ENCODE results near the gene CFAP410. TPM values are rescaled to one million over a fixed set of nuclear protein-coding genes. Genes with fewer than 3 reads are reported as not detected.

Gene CFAP410
- total and polyA plus RNA-seq, 2 of the 8 experiments (the other 6 are each of a cell fraction or from before 2014, with no cell fraction given): 10.6 to 12.0 TPM

DNA sequence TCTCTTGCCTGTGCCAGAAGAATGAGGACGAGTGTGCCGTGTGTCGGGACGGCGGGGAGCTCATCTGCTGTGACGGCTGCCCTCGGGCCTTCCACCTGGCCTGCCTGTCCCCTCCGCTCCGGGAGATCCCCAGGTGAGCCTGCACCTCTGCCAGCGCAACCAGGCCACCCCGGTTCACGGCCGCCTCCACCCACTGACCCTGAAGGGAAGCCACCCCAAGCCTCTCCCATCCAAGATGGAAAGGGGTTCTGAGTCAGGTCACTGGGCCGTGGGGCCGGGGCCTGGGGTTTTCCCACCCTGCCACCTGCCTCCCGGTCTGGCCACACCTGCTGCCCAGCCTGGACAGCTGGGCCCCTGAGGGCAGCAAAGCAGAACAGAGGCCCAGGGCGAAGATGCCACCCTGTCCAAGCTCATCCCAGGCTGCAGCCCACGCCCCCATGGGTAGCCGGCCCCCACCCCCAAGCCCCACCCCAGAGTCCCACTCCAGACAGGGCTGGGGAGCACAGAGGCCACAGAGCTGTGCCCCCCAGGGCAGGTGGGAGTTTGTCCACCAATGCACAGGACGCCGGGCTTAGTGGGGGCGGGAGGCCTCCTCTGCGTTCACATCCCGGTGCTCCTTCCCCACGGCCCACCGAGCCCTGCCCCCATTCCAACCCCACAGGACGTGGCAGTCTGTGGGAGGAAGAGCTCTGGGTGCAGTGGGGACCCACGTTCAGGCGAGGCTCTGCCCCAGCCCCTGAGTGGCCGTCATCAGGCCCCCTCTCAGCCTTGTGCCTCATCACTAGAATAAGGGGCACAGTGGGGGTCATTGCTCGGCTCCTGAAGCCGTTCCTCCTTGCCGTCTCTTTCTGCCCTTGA, 47.9 kb downstream of the CFAP410 start (continued):
- TF ChIP-seq CHD7 (IDR thresholded peaks at IDR 0.05; ENCODE audit: insufficient replicate concordance, low read length) (no peak), BRCA1 (IDR thresholded peaks at IDR 0.05; ENCODE audit: low read depth, low read length) (no peak), RXRA (IDR thresholded peaks at IDR 0.05; ENCODE audit: insufficient read depth, low read depth, low read length) (no peak), SIN3A (conservative IDR thresholded peaks at IDR 0.05 in 1 of 2, IDR thresholded peaks at IDR 0.05 in 1 of 2; ENCODE audit: low read depth in 1 of 2, low read length in 2 of 2) (no peak), ASH2L (IDR thresholded peaks at IDR 0.05; ENCODE audit: low read length) (no peak), SIRT6 (IDR thresholded peaks at IDR 0.05; ENCODE audit: low read length) (no peak)
- TF ChIP-seq, protein P1, sequence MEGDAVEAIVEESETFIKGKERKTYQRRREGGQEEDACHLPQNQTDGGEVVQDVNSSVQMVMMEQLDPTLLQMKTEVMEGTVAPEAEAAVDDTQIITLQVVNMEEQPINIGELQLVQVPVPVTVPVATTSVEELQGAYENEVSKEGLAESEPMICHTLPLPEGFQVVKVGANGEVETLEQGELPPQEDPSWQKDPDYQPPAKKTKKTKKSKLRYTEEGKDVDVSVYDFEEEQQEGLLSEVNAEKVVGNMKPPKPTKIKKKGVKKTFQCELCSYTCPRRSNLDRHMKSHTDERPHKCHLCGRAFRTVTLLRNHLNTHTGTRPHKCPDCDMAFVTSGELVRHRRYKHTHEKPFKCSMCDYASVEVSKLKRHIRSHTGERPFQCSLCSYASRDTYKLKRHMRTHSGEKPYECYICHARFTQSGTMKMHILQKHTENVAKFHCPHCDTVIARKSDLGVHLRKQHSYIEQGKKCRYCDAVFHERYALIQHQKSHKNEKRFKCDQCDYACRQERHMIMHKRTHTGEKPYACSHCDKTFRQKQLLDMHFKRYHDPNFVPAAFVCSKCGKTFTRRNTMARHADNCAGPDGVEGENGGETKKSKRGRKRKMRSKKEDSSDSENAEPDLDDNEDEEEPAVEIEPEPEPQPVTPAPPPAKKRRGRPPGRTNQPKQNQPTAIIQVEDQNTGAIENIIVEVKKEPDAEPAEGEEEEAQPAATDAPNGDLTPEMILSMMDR (IDR thresholded peaks at IDR 0.05; ENCODE audit: control extremely low read depth in 1 of 3, insufficient read depth in 1 of 3, low read depth in 1 of 3, low read length in 3 of 3): no peak

All from H1 (cell line).